Neural cell (in vitro differentiated cells): ENCODE data around the gene WDFY1. TPM values are rescaled to one million over a fixed set of nuclear protein-coding genes. Genes with fewer than 3 reads are reported as not detected.

Experiments used
- H2AFZ ChIP-seq: fragments of 200-600, 300-800 bp; sonication (generic), shearing (Covaris generic); 2 replicates; pipeline ENCODE4 v1.6.0; 2014; ENCODE audit warnings: low read depth, mild to moderate bottlenecking, antibody characterized with exemption, low read length, moderate library complexity
- H3F3A ChIP-seq: fragments of 200-600 bp; shearing (Covaris generic); 2 replicates; pipeline ENCODE4 v1.6.1; 2016; ENCODE audit warnings: mild to moderate bottlenecking, moderate library complexity, mixed read lengths, antibody characterized with exemption, low read length; ENCODE audit not compliant: insufficient read depth, poor library complexity, severe bottlenecking
- H3K27ac ChIP-seq: fragments of 200-600, 300-800 bp; sonication (generic), shearing (Covaris generic); 2 replicates; pipeline ENCODE4 v1.5.1; 2014; ENCODE audit warnings: mild to moderate bottlenecking, low read length, moderate library complexity
- H3K27me3 ChIP-seq: fragments of 300-800, 200-600 bp; sonication (generic), shearing (Covaris generic); 2 replicates; pipeline ENCODE4 v1.6.0; 2014; ENCODE audit warnings: mild to moderate bottlenecking, low read depth, low read length, moderate library complexity; ENCODE audit not compliant: insufficient read depth
- H3K36me3 ChIP-seq: fragments of 300-800, 200-600 bp; sonication (generic), shearing (Covaris generic); 2 replicates; pipeline ENCODE4 v1.5.1; 2014; ENCODE audit warnings: mild to moderate bottlenecking, antibody characterized with exemption, low read length, moderate library complexity; ENCODE audit not compliant: insufficient read depth
- H3K4me2 ChIP-seq: fragments of 300-800, 200-600 bp; sonication (generic), shearing (Covaris generic); 2 replicates; pipeline ENCODE4 v1.6.0; 2014; ENCODE audit warnings: mild to moderate bottlenecking, low read length
- H3K4me3 ChIP-seq: fragments of 300-800, 200-600 bp; sonication (generic), shearing (Covaris generic); 2 replicates; pipeline ENCODE4 v1.5.1; 2014; ENCODE audit warnings: mild to moderate bottlenecking, low read length, moderate library complexity
- H3K79me2 ChIP-seq: fragments of 200-600 bp; shearing (Covaris generic); replicated peaks from 2 replicates; pipeline ENCODE4 v1.6.0; 2014; ENCODE audit warnings: mild to moderate bottlenecking, low read length, moderate library complexity; ENCODE audit not compliant: insufficient read depth
- H3K9ac ChIP-seq: fragments of 300-800, 200-600 bp; sonication (generic), shearing (Covaris generic); 2 replicates; pipeline ENCODE4 v1.6.1; 2016; ENCODE audit warnings: mild to moderate bottlenecking, low read length, mixed read lengths
- H3K9me2 ChIP-seq: fragments of 200-600 bp; shearing (Covaris generic); 2 replicates; pipeline ENCODE4 v1.6.1; 2016; ENCODE audit warnings: mild to moderate bottlenecking, low read length, mixed read lengths; ENCODE audit not compliant: insufficient read depth
- H3K9me3 ChIP-seq: fragments of 200-600, 300-800 bp; sonication (generic), shearing (Covaris generic); 2 replicates; pipeline ENCODE4 v1.6.1; 2016; ENCODE audit warnings: mild to moderate bottlenecking, mixed run types, low read length, moderate library complexity, mixed read lengths
- H4K20me1 ChIP-seq: fragments of 200-600 bp; shearing (Covaris generic); 2 replicates; pipeline ENCODE4 v1.6.1; 2016; ENCODE audit warnings: mild to moderate bottlenecking, mixed run types; ENCODE audit not compliant: insufficient read depth
- CTCF ChIP-seq: fragments of 450-650 bp; IDR thresholded peaks from 2 replicates; pipeline ENCODE4 v1.5.1; 2014; ENCODE audit warnings: antibody characterized with exemption, mild to moderate bottlenecking, moderate library complexity; ENCODE audit not compliant: poor library complexity, severe bottlenecking
- EP300 ChIP-seq: fragments of 450-650 bp; conservative IDR thresholded peaks from 2 replicates; pipeline ENCODE4 v1.6.1; 2014; ENCODE audit warnings: antibody characterized with exemption, mild to moderate bottlenecking, moderate library complexity; ENCODE audit not compliant: poor library complexity, severe bottlenecking
- EZH2 ChIP-seq: fragments of 200-600, 300-800 bp; shearing (Covaris generic), sonication (generic); IDR thresholded peaks from 2 replicates; pipeline ENCODE4 v1.6.1; 2014; ENCODE audit warnings: antibody characterized with exemption, low read length, borderline replicate concordance, mild to moderate bottlenecking; ENCODE audit not compliant: insufficient read depth, poor library complexity, severe bottlenecking
- MXI1 ChIP-seq: fragments of 450-650 bp; conservative IDR thresholded peaks from 2 replicates; pipeline ENCODE4 v1.6.1; 2014; ENCODE audit warnings: antibody characterized with exemption, mild to moderate bottlenecking; ENCODE audit not compliant: poor library complexity, severe bottlenecking
- POLR2AphosphoS5 ChIP-seq: IDR thresholded peaks from 2 replicates; pipeline ENCODE4 v1.6.1; 2012
- RAD21 ChIP-seq: fragments of 450-650 bp; conservative IDR thresholded peaks from 2 replicates; pipeline ENCODE4 v1.6.1; 2014; ENCODE audit warnings: antibody characterized with exemption, mild to moderate bottlenecking, moderate library complexity
- REST ChIP-seq: IDR thresholded peaks from 2 replicates; pipeline ENCODE4 v1.6.1; 2012; ENCODE audit warnings: borderline replicate concordance
- SMC3 ChIP-seq: fragments of 450-650 bp; conservative IDR thresholded peaks from 2 replicates; pipeline ENCODE4 v1.6.1; 2014; ENCODE audit warnings: antibody characterized with exemption, mild to moderate bottlenecking, moderate library complexity; ENCODE audit not compliant: poor library complexity
- TAF1 ChIP-seq: IDR thresholded peaks from 2 replicates; pipeline ENCODE4 v1.6.1; 2012; ENCODE audit warnings: low read depth
- polyA plus RNA-seq: library from polyadenylated mRNA; depleted of rRNA; stranded (reverse); fragments of >200 nt; gene quantifications from 2 replicates; pipeline ENCODE4 v1.2.3, GENCODE V29; 2014

The WDFY1 gene
- polyA plus RNA-seq, 1 donor from 2014 or later: 49.4 TPM

- Histone ChIP-seq H3K27ac (no peak overlapping the region), H3K9me2 (no peaks in the 10 kb centered on the region), H3K36me3 (peaks cover 9% of the 10 kb centered on the region), H3F3A (no peaks in the 10 kb centered on the region), H3K4me3 (no peak overlapping the region), H4K20me1 (no peaks in the 10 kb centered on the region), H3K79me2 (no peaks in the 10 kb centered on the region), H3K27me3 (no peaks in the 10 kb centered on the region), H3K4me2 (no peak overlapping the region), H3K9me3 (no peaks in the 10 kb centered on the region), H3K9ac (no peak overlapping the region), H2AFZ (no peak overlapping the region)
- TF ChIP-seq TAF1: no peak
- no peak for TF ChIP-seq RAD21
- TF ChIP-seq MXI1: no peak
- no peak for TF ChIP-seq POLR2AphosphoS5
- no peak for TF ChIP-seq SMC3
- TF ChIP-seq CTCF: no peak
- no peak for TF ChIP-seq REST
- TF ChIP-seq EZH2: no peak
- TF ChIP-seq EP300: no peak
Measured at GRCh38 chr2:223870840-223871611, 74.1 kb downstream of the WDFY1 start.

- Histone ChIP-seq H3K27ac (no peak overlapping the region), H3K79me2 (no peaks in the 10 kb centered on the region), H3K4me2 (no peak overlapping the region), H3K4me3 (no peak overlapping the region), H4K20me1 (no peaks in the 10 kb centered on the region), H3K9me2 (no peaks in the 10 kb centered on the region), H3K27me3 (no peaks in the 10 kb centered on the region), H3F3A (no peaks in the 10 kb centered on the region), H3K36me3 (peaks cover 4% of the 10 kb centered on the region), H3K9me3 (no peaks in the 10 kb centered on the region), H2AFZ (no peak overlapping the region), H3K9ac (no peak overlapping the region)
- TF ChIP-seq CTCF (no peak), TAF1 (no peak), POLR2AphosphoS5 (no peak), SMC3 (no peak), EZH2 (no peak)
Measured at GRCh38 chr2:223868005-223868404, 77.1 kb downstream of the WDFY1 start.
